K562 (cell line): ENCODE results near the gene DDR1.

Source experiments
- ETV6 ChIP-seq, 3 experiments: fragments of 150-350 bp in 1 of 3; sonication (generic) in 1 of 3; formaldehyde crosslinking in 1 of 3; IDR thresholded peaks; 2 replicates each; pipeline versions ENCODE4 v1.6.1 to v1.8.0; 2014 to 2022; ENCODE audit warnings: borderline replicate concordance in 2 of 3, low read depth in 2 of 3, antibody characterized with exemption in 1 of 3, low read length in 1 of 3, mild to moderate bottlenecking in 1 of 3, missing genetic modification reagents in 1 of 3
- EZH2 ChIP-seq: IDR thresholded peaks from 2 replicates; pipeline ENCODE4 v1.6.1; 2012; ENCODE audit warnings: low read depth, mild to moderate bottlenecking, inconsistent platforms, low read length, borderline replicate concordance
- POLR2A ChIP-seq: fragments of 450-650 bp; conservative IDR thresholded peaks from 2 replicates; pipeline ENCODE4 v1.6.1; 2016
- SIN3A ChIP-seq, 2 experiments: fragments of 150-350 bp in 1 of 2; IDR thresholded peaks; 2 replicates each; pipeline ENCODE4 v1.6.1; 2011 to 2016; ENCODE audit warnings: borderline replicate concordance in 2 of 2, low read depth in 2 of 2, low read length in 2 of 2, mild to moderate bottlenecking in 2 of 2, moderate library complexity in 2 of 2; ENCODE audit not compliant: control insufficient read depth in 1 of 2
- SIRT6 ChIP-seq: IDR thresholded peaks from one replicate; pipeline ENCODE4 v1.6.1; 2012; ENCODE audit warnings: low read depth, mild to moderate bottlenecking, control low read depth, inconsistent platforms, low read length, moderate library complexity
- ZNF274 ChIP-seq: IDR thresholded peaks from 2 replicates; pipeline ENCODE4 v1.6.1; 2011; ENCODE audit warnings: low read depth, mild to moderate bottlenecking, low read length, moderate library complexity, borderline replicate concordance
- ZNF354B ChIP-seq: fragments of 250-450 bp; sonication (Bioruptor Pico); IDR thresholded peaks from 2 replicates; pipeline ENCODE4 v1.4.0; 2020
- TF ChIP-seq, protein P1 (sequence below), 2 experiments: fragments of 450-650 bp; formaldehyde crosslinking in 1 of 2; IDR thresholded peaks; 2 replicates each; pipeline versions ENCODE4 v1.4.0 to v1.6.1; 2014 to 2020; ENCODE audit warnings: mild to moderate bottlenecking in 2 of 2, borderline replicate concordance in 1 of 2, low read depth in 1 of 2
- TF ChIP-seq, protein P2 (sequence below), 3 experiments: IDR thresholded peaks in 2 of 3; conservative IDR thresholded peaks in 1 of 3; 2 replicates each; pipeline ENCODE4 v1.5.1; 2011 to 2012; ENCODE audit warnings: low read length in 3 of 3, mild to moderate bottlenecking in 3 of 3, control low read depth in 2 of 3, improper control_type of control experiment in 1 of 3, inconsistent platforms in 1 of 3, low read depth in 1 of 3, mixed read lengths in 1 of 3, moderate library complexity in 1 of 3; ENCODE audit not compliant: insufficient read depth in 2 of 3
- TF ChIP-seq, protein P3 (sequence below): fragments of 250-450 bp; sonication (Bioruptor Pico); IDR thresholded peaks from 2 replicates; pipeline ENCODE4 v1.5.1; 2021; ENCODE audit warnings: mild to moderate bottlenecking
- TF ChIP-seq, protein P4 (sequence below): sonication (generic); formaldehyde crosslinking; IDR thresholded peaks from 2 replicates; pipeline ENCODE4 v1.8.1; 2022; ENCODE audit warnings: missing genetic modification reagents

DNA sequence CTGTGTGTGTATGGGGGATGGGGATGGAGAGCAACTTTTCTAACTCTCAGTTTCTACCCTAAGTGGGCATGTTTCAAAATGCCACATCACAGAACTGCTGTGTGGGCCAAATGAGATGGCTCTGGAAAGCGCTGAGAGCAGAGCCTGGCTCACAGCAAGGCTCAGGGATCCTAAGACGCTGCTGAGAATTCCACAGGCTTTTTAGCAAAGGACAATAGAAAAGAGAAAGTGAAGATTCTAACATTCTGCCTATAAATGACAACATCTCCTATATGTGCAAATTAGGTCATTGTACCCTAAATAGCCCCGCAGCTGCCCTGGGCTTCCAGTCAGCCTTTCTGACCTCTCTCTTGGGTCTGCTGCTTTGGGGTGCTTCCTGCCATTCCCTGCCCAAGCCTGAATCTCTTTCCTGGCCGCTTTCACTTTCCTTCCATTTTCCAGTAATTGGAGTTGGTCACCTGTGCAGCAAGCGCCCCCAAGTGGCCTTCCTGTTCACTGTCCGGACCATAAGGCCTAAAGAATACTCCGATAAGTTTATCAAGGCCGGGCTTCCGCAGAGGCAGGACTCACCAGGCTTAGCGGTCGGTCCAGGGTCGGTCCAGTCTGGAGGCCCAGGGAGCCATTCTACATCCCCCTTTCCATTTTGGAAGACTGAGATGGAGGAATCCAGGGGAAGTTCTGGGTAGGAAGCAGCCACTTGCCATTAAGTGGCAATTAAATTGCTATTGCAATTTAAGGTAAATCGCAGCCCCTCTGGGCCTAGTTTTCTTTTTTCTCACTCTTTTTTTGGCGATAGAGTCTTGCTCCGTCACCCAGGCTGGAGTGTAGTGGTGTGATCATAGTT, 6.7 kb upstream of the DDR1 start:
- TF ChIP-seq, protein P1, sequence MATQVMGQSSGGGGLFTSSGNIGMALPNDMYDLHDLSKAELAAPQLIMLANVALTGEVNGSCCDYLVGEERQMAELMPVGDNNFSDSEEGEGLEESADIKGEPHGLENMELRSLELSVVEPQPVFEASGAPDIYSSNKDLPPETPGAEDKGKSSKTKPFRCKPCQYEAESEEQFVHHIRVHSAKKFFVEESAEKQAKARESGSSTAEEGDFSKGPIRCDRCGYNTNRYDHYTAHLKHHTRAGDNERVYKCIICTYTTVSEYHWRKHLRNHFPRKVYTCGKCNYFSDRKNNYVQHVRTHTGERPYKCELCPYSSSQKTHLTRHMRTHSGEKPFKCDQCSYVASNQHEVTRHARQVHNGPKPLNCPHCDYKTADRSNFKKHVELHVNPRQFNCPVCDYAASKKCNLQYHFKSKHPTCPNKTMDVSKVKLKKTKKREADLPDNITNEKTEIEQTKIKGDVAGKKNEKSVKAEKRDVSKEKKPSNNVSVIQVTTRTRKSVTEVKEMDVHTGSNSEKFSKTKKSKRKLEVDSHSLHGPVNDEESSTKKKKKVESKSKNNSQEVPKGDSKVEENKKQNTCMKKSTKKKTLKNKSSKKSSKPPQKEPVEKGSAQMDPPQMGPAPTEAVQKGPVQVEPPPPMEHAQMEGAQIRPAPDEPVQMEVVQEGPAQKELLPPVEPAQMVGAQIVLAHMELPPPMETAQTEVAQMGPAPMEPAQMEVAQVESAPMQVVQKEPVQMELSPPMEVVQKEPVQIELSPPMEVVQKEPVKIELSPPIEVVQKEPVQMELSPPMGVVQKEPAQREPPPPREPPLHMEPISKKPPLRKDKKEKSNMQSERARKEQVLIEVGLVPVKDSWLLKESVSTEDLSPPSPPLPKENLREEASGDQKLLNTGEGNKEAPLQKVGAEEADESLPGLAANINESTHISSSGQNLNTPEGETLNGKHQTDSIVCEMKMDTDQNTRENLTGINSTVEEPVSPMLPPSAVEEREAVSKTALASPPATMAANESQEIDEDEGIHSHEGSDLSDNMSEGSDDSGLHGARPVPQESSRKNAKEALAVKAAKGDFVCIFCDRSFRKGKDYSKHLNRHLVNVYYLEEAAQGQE (IDR thresholded peaks at IDR 0.05; ENCODE audit: borderline replicate concordance): peak; percentile 95
- TF ChIP-seq, protein P1 (CRISPR knock-in tag; IDR thresholded peaks at IDR 0.05; ENCODE audit: low read depth): no peak
- TF ChIP-seq SIRT6: no peak
- no peak for TF ChIP-seq ZNF354B
- TF ChIP-seq POLR2A: no peak
- TF ChIP-seq, protein P2, sequence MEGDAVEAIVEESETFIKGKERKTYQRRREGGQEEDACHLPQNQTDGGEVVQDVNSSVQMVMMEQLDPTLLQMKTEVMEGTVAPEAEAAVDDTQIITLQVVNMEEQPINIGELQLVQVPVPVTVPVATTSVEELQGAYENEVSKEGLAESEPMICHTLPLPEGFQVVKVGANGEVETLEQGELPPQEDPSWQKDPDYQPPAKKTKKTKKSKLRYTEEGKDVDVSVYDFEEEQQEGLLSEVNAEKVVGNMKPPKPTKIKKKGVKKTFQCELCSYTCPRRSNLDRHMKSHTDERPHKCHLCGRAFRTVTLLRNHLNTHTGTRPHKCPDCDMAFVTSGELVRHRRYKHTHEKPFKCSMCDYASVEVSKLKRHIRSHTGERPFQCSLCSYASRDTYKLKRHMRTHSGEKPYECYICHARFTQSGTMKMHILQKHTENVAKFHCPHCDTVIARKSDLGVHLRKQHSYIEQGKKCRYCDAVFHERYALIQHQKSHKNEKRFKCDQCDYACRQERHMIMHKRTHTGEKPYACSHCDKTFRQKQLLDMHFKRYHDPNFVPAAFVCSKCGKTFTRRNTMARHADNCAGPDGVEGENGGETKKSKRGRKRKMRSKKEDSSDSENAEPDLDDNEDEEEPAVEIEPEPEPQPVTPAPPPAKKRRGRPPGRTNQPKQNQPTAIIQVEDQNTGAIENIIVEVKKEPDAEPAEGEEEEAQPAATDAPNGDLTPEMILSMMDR (IDR thresholded peaks at IDR 0.05 in 2 of 3, conservative IDR thresholded peaks at IDR 0.05 in 1 of 3; ENCODE audit: insufficient read depth in 2 of 3, low read depth in 1 of 3, low read length in 3 of 3): peak; percentile 96 to 99 (median 98)
- 0 out of 4 replicates have a peak, but pooled peaks of 1 of the 2 experiments have one; percentile 13 for TF ChIP-seq SIN3A (IDR thresholded peaks at IDR 0.05; ENCODE audit: borderline replicate concordance in 2 of 2, control insufficient read depth in 1 of 2, low read depth in 2 of 2, low read length in 2 of 2)
- TF ChIP-seq, protein P3, sequence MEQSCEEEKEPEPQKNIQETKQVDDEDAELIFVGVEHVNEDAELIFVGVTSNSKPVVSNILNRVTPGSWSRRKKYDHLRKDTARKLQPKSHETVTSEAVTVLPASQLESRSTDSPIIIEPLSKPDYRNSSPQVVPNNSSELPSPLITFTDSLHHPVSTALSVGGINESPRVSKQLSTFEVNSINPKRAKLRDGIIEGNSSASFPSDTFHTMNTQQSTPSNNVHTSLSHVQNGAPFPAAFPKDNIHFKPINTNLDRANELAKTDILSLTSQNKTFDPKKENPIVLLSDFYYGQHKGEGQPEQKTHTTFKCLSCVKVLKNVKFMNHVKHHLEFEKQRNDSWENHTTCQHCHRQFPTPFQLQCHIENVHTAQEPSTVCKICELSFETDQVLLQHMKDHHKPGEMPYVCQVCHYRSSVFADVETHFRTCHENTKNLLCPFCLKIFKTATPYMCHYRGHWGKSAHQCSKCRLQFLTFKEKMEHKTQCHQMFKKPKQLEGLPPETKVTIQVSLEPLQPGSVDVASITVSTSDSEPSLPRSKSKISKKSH (CRISPR knock-in tag): no peak
- TF ChIP-seq, protein P4, sequence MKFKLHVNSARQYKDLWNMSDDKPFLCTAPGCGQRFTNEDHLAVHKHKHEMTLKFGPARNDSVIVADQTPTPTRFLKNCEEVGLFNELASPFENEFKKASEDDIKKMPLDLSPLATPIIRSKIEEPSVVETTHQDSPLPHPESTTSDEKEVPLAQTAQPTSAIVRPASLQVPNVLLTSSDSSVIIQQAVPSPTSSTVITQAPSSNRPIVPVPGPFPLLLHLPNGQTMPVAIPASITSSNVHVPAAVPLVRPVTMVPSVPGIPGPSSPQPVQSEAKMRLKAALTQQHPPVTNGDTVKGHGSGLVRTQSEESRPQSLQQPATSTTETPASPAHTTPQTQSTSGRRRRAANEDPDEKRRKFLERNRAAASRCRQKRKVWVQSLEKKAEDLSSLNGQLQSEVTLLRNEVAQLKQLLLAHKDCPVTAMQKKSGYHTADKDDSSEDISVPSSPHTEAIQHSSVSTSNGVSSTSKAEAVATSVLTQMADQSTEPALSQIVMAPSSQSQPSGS (CRISPR knock-in tag): no peak
- TF ChIP-seq EZH2: no peak
- TF ChIP-seq ETV6 (IDR thresholded peaks at IDR 0.05; ENCODE audit: borderline replicate concordance in 1 of 2, low read depth in 2 of 2, low read length in 1 of 2): 0 out of 4 replicates have a peak, but pooled peaks of 1 of the 2 experiments have one; percentile 16
- no peak for TF ChIP-seq ETV6 (CRISPR knock-in tag; IDR thresholded peaks at IDR 0.05; ENCODE audit: borderline replicate concordance)
- TF ChIP-seq ZNF274: no peak
